GM23338 (cell line): Measurements from ENCODE around the gene DCLK3. TPM values are rescaled to one million over a fixed set of nuclear protein-coding genes. Genes with fewer than 3 reads are reported as not detected.

ENCODE experiments used
- ATAC-seq: fragments of 200-7000 bp; cut with Tn5 transposase; 3 replicates; pipeline ENCODE4 v1.9.1; 2020
- DNase-seq: peaks from one replicate; pipeline ENCODE4 v3.0.0-alpha.2; 2015; ENCODE audit warnings: low spot score
- H2AFZ ChIP-seq: fragments of 200-600 bp; sonication (generic); 2 replicates; pipeline ENCODE4 v1.8.0; 2016; ENCODE audit warnings: antibody characterized with exemption, mild to moderate bottlenecking, moderate library complexity
- H3F3A ChIP-seq: fragments of 200-600 bp; sonication (generic); replicated peaks from 2 replicates; pipeline ENCODE4 v1.8.0; 2017; ENCODE audit warnings: antibody characterized with exemption, mixed run types, low read depth
- H3K27ac ChIP-seq: fragments of 200-600 bp; sonication (generic); 2 replicates; pipeline ENCODE4 v1.6.1; 2016; ENCODE audit warnings: low read depth
- H3K27me3 ChIP-seq: fragments of 200-600 bp; sonication (generic); 2 replicates; pipeline ENCODE4 v1.8.0; 2016; ENCODE audit warnings: mild to moderate bottlenecking, mixed run types, moderate library complexity; ENCODE audit not compliant: insufficient read depth
- H3K36me3 ChIP-seq: fragments of 200-600 bp; sonication (generic); 2 replicates; pipeline ENCODE4 v1.8.0; 2016; ENCODE audit warnings: mild to moderate bottlenecking; ENCODE audit not compliant: insufficient read depth
- H3K4me1 ChIP-seq: fragments of 200-600 bp; sonication (generic); 2 replicates; pipeline ENCODE4 v1.8.0; 2016; ENCODE audit warnings: mild to moderate bottlenecking, moderate library complexity; ENCODE audit not compliant: insufficient read depth
- H3K4me2 ChIP-seq: fragments of 200-600 bp; sonication (generic); 2 replicates; pipeline ENCODE4 v1.7.1; 2017; ENCODE audit warnings: mixed run types
- H3K4me3 ChIP-seq: fragments of 200-600 bp; sonication (generic); 2 replicates; pipeline ENCODE4 v1.6.1; 2016; ENCODE audit warnings: mixed run types
- H3K79me2 ChIP-seq: fragments of 200-600 bp; sonication (generic); replicated peaks from 2 replicates; pipeline ENCODE4 v1.8.0; 2017; ENCODE audit warnings: mild to moderate bottlenecking; ENCODE audit not compliant: insufficient read depth
- H3K9me2 ChIP-seq: fragments of 200-600 bp; sonication (generic); 2 replicates; pipeline ENCODE4 v1.8.0; 2017; ENCODE audit not compliant: insufficient read depth
- H4K20me1 ChIP-seq: fragments of 200-600 bp; sonication (generic); replicated peaks from 2 replicates; pipeline ENCODE4 v1.8.0; 2017; ENCODE audit warnings: mild to moderate bottlenecking; ENCODE audit not compliant: insufficient read depth
- H3K27ac Mint-ChIP-seq: 2 replicates; pipeline ENCODE4 v1.8.0; 2020; ENCODE audit warnings: inconsistent platforms, mild to moderate bottlenecking, moderate library complexity, mixed read lengths
- H3K27me3 Mint-ChIP-seq: 3 replicates; pipeline ENCODE4 v1.8.0; 2022; ENCODE audit warnings: low read depth, mild to moderate bottlenecking, moderate library complexity, mixed read lengths, inconsistent platforms; ENCODE audit not compliant: insufficient read depth, poor library complexity
- H3K36me3 Mint-ChIP-seq: 3 replicates; pipeline ENCODE4 v1.8.0; 2021; ENCODE audit warnings: low read depth, mild to moderate bottlenecking, inconsistent platforms, moderate library complexity, mixed read lengths
- H3K4me1 Mint-ChIP-seq: 3 replicates; pipeline ENCODE4 v1.8.0; 2020; ENCODE audit warnings: mild to moderate bottlenecking, inconsistent platforms, mixed read lengths
- H3K4me3 Mint-ChIP-seq: 3 replicates; pipeline ENCODE4 v1.8.0; 2021; ENCODE audit warnings: moderate library complexity, mild to moderate bottlenecking, inconsistent platforms, mixed read lengths
- H3K9me3 Mint-ChIP-seq: 3 replicates; pipeline ENCODE4 v1.8.0; 2020; ENCODE audit warnings: moderate library complexity, mild to moderate bottlenecking, inconsistent platforms, mixed read lengths
- CREB1 ChIP-seq: fragments of 250-450 bp; sonication (Bioruptor Pico); IDR thresholded peaks from 2 replicates; pipeline ENCODE4 v1.5.0; 2020; ENCODE audit warnings: low read depth, mild to moderate bottlenecking, moderate library complexity
- EZH2phosphoT487 ChIP-seq: fragments of 200-600 bp; sonication (generic); IDR thresholded peaks from one replicate; pipeline ENCODE4 v1.8.1; 2018; ENCODE audit warnings: antibody characterized with exemption; ENCODE audit not compliant: unreplicated experiment
- ZNF114 ChIP-seq: fragments of 250-450 bp; sonication (Bioruptor Pico); IDR thresholded peaks from 2 replicates; pipeline ENCODE4 v1.5.0; 2020; ENCODE audit warnings: mild to moderate bottlenecking, moderate library complexity
- ZNF331 ChIP-seq: fragments of 250-450 bp; sonication (Bioruptor Pico); IDR thresholded peaks from 2 replicates; pipeline ENCODE4 v1.5.0; 2020; ENCODE audit warnings: low read depth, mild to moderate bottlenecking, moderate library complexity
- polyA plus RNA-seq: library from polyadenylated mRNA; unstranded; fragments of >200 nt; fragmentation: Nextera tagmentation; extraction: Ambion mirVana; gene quantifications from 2 replicates; pipeline ENCODE4 v1.2.1, GENCODE V29; 2016
- total RNA-seq: library from RNA; depleted of rRNA; stranded (reverse); fragments of >200 nt; shearing (Covaris generic); gene quantifications from 2 replicates; pipeline ENCODE4 v1.2.3, GENCODE V29; 2014
- TF ChIP-seq, protein P1 (sequence below), 2 experiments: fragments of 200-600 bp in 1 of 2; sonication (generic) in 1 of 2; conservative IDR thresholded peaks; 2 replicates each; pipeline versions ENCODE4 v1.5.1 to v1.6.1; 2016 to 2017; ENCODE audit warnings: antibody characterized with exemption in 2 of 2, low read depth in 2 of 2, mild to moderate bottlenecking in 2 of 2, moderate library complexity in 1 of 2
- TF ChIP-seq, protein P2 (sequence below): fragments of 250-450 bp; sonication (Bioruptor Pico); IDR thresholded peaks from 2 replicates; pipeline ENCODE4 v1.5.0; 2020; ENCODE audit warnings: mild to moderate bottlenecking, moderate library complexity

The DCLK3 gene
- total and polyA plus RNA-seq, 2 experiments from 2014 or later, result 0.40 to 0.66 TPM

- Mint-ChIP-seq H3K4me1 (no peaks in the 10 kb centered on the region), H3K27me3 (peaks cover 1% of the 10 kb centered on the region), H3K4me3 (no peak overlapping the region), H3K9me3 (no peaks in the 10 kb centered on the region; the same call in 2 of the 3 replicates), H3K27ac (no peak overlapping the region), H3K36me3 (no peaks in the 10 kb centered on the region; the same call in 2 of the 3 replicates)
- peaks cover 7% of the 10 kb centered on the region; the same call in 1 of the 2 replicates for H3K9me2 ChIP-seq
- no peak overlapping the region for H3K27ac ChIP-seq
- no peaks in the 10 kb centered on the region for H3K27me3 ChIP-seq
- DNase-seq (no peak), ATAC-seq (no peak)
- no peak overlapping the region for H3K4me3 ChIP-seq
- no peaks in the 10 kb centered on the region for H3K4me1 ChIP-seq
- H4K20me1 ChIP-seq, result no peaks in the 10 kb centered on the region
- H3K36me3 ChIP-seq, result no peaks in the 10 kb centered on the region
- H2AFZ ChIP-seq, result no peak overlapping the region; the same call in 1 of the 2 replicates
- TF ChIP-seq CREB1 (CRISPR knock-in tag), result no peak
- TF ChIP-seq, protein P1, sequence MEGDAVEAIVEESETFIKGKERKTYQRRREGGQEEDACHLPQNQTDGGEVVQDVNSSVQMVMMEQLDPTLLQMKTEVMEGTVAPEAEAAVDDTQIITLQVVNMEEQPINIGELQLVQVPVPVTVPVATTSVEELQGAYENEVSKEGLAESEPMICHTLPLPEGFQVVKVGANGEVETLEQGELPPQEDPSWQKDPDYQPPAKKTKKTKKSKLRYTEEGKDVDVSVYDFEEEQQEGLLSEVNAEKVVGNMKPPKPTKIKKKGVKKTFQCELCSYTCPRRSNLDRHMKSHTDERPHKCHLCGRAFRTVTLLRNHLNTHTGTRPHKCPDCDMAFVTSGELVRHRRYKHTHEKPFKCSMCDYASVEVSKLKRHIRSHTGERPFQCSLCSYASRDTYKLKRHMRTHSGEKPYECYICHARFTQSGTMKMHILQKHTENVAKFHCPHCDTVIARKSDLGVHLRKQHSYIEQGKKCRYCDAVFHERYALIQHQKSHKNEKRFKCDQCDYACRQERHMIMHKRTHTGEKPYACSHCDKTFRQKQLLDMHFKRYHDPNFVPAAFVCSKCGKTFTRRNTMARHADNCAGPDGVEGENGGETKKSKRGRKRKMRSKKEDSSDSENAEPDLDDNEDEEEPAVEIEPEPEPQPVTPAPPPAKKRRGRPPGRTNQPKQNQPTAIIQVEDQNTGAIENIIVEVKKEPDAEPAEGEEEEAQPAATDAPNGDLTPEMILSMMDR (conservative IDR thresholded peaks at IDR 0.05; ENCODE audit: low read depth in 2 of 2), result peak in 1 of 2 experiments; percentile 51; a peak in 2 of 4 replicates
- no peak overlapping the region for H3K4me2 ChIP-seq
- no peaks in the 10 kb centered on the region for H3K79me2 ChIP-seq
- no peaks in the 10 kb centered on the region for H3F3A ChIP-seq
Measured at GRCh38 chr3:36738702-36739101, 25.7 kb downstream of the DCLK3 start.

- Histone ChIP-seq H3K9me2 (peaks cover 7% of the 10 kb centered on the region; the same call in 1 of the 2 replicates), H3F3A (no peaks in the 10 kb centered on the region), H3K4me3 (no peak overlapping the region), H3K4me2 (no peak overlapping the region), H3K4me1 (no peaks in the 10 kb centered on the region), H2AFZ (no peak overlapping the region), H3K36me3 (no peaks in the 10 kb centered on the region), H3K27ac (no peak overlapping the region), H3K79me2 (no peaks in the 10 kb centered on the region), H4K20me1 (no peaks in the 10 kb centered on the region), H3K27me3 (no peaks in the 10 kb centered on the region)
- H3K27ac Mint-ChIP-seq, result no peak overlapping the region
- no peaks in the 10 kb centered on the region for H3K4me1 Mint-ChIP-seq
- TF ChIP-seq ZNF114 (CRISPR knock-in tag), result no peak
- no peak for TF ChIP-seq EZH2phosphoT487
- peaks cover 1% of the 10 kb centered on the region for H3K27me3 Mint-ChIP-seq
- H3K4me3 Mint-ChIP-seq, result no peak overlapping the region
- no peaks in the 10 kb centered on the region; the same call in 2 of the 3 replicates for H3K9me3 Mint-ChIP-seq
- DNase-seq, result no peak
- ATAC-seq, result no peak
- no peaks in the 10 kb centered on the region; the same call in 2 of the 3 replicates for H3K36me3 Mint-ChIP-seq
Measured at GRCh38 chr3:36736301-36736700, 28.1 kb downstream of the DCLK3 start.

DNA sequence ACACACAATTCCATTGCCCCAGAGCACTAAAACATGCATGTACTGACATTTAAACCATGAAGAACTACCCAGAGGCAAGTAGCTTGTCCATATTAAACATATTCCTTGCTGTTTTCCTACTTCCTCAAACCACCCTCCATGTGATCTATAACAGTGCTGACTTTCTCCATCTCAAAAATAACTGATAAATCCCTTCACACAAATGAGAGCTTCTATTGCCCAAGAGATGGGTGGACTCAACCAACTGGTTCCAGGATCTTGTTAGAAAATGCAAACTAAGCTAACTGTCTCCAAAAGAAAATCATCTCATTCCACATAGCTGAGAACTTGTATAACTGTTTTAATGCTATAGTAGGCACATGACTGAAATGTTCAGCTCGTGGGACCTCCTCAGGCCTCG, 29.6 kb downstream of the DCLK3 start:
- Histone ChIP-seq H3K4me1 (no peaks in the 10 kb centered on the region), H2AFZ (no peak overlapping the region), H3K79me2 (no peaks in the 10 kb centered on the region), H3K4me2 (no peak overlapping the region), H3K36me3 (no peaks in the 10 kb centered on the region), H3K9me2 (peaks cover 7% of the 10 kb centered on the region; the same call in 1 of the 2 replicates), H3K27me3 (no peaks in the 10 kb centered on the region), H3F3A (no peaks in the 10 kb centered on the region), H3K4me3 (no peak overlapping the region), H4K20me1 (no peaks in the 10 kb centered on the region), H3K27ac (no peak overlapping the region)
- Mint-ChIP-seq H3K36me3 (no peaks in the 10 kb centered on the region; the same call in 2 of the 3 replicates), H3K4me3 (no peak overlapping the region), H3K27ac (no peak overlapping the region), H3K9me3 (no peaks in the 10 kb centered on the region; the same call in 2 of the 3 replicates), H3K4me1 (no peaks in the 10 kb centered on the region), H3K27me3 (peaks cover 1% of the 10 kb centered on the region)
- ATAC-seq (no peak), DNase-seq (no peak)
- TF ChIP-seq, protein P2, sequence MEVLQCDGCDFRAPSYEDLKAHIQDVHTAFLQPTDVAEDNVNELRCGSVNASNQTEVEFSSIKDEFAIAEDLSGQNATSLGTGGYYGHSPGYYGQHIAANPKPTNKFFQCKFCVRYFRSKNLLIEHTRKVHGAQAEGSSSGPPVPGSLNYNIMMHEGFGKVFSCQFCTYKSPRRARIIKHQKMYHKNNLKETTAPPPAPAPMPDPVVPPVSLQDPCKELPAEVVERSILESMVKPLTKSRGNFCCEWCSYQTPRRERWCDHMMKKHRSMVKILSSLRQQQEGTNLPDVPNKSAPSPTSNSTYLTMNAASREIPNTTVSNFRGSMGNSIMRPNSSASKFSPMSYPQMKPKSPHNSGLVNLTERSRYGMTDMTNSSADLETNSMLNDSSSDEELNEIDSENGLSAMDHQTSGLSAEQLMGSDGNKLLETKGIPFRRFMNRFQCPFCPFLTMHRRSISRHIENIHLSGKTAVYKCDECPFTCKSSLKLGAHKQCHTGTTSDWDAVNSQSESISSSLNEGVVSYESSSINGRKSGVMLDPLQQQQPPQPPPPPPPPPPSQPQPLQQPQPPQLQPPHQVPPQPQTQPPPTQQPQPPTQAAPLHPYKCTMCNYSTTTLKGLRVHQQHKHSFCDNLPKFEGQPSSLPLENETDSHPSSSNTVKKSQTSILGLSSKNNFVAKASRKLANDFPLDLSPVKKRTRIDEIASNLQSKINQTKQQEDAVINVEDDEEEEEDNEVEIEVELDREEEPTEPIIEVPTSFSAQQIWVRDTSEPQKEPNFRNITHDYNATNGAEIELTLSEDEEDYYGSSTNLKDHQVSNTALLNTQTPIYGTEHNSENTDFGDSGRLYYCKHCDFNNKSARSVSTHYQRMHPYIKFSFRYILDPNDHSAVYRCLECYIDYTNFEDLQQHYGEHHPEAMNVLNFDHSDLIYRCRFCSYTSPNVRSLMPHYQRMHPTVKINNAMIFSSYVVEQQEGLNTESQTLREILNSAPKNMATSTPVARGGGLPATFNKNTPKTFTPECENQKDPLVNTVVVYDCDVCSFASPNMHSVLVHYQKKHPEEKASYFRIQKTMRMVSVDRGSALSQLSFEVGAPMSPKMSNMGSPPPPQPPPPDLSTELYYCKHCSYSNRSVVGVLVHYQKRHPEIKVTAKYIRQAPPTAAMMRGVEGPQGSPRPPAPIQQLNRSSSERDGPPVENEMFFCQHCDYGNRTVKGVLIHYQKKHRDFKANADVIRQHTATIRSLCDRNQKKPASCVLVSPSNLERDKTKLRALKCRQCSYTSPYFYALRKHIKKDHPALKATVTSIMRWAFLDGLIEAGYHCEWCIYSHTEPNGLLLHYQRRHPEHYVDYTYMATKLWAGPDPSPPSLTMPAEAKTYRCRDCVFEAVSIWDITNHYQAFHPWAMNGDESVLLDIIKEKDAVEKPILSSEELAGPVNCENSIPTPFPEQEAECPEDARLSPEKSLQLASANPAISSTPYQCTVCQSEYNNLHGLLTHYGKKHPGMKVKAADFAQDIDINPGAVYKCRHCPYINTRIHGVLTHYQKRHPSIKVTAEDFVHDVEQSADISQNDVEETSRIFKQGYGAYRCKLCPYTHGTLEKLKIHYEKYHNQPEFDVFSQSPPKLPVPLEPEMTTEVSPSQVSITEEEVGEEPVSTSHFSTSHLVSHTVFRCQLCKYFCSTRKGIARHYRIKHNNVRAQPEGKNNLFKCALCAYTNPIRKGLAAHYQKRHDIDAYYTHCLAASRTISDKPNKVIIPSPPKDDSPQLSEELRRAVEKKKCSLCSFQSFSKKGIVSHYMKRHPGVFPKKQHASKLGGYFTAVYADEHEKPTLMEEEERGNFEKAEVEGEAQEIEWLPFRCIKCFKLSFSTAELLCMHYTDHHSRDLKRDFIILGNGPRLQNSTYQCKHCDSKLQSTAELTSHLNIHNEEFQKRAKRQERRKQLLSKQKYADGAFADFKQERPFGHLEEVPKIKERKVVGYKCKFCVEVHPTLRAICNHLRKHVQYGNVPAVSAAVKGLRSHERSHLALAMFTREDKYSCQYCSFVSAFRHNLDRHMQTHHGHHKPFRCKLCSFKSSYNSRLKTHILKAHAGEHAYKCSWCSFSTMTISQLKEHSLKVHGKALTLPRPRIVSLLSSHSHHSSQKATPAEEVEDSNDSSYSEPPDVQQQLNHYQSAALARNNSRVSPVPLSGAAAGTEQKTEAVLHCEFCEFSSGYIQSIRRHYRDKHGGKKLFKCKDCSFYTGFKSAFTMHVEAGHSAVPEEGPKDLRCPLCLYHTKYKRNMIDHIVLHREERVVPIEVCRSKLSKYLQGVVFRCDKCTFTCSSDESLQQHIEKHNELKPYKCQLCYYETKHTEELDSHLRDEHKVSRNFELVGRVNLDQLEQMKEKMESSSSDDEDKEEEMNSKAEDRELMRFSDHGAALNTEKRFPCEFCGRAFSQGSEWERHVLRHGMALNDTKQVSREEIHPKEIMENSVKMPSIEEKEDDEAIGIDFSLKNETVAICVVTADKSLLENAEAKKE, result no peak
- TF ChIP-seq, protein P1 (conservative IDR thresholded peaks at IDR 0.05; ENCODE audit: low read depth in 2 of 2), result no peak
- TF ChIP-seq ZNF331 (CRISPR knock-in tag), result no peak
